ENCODE data around the gene TLE2. TPM values are rescaled to one million over a fixed set of nuclear protein-coding genes. Genes with fewer than 3 reads are reported as not detected.

The TLE2 gene
- total RNA-seq, 4 donors from 2014 or later = 31.4 to 70.0 (median 47.5) TPM

- Histone ChIP-seq H3K9me3 (no peaks in the 10 kb centered on the region), H3K4me1 (peaks cover 28 to 60% (median 46%) of the 10 kb centered on the region in 4 donors), H3K27ac (peak overlapping the region; percentile 70 to 87 (median 72)), H3K36me3 (peaks cover 0 to 25% (median 9%) of the 10 kb centered on the region in 4 donors), H3K27me3 (no peaks in the 10 kb centered on the region), H3K4me3 (no peak overlapping the region)
- intact Hi-C loops (cut with DNase I; ENCODE audit: low total_unique reads) = no loop called here
- in situ Hi-C loops (cut with MboI; ENCODE audit: low pct_ligation_motif_present in 1 of 4, low pct_unique_long_range_greater_than_20kb in 1 of 4, low sequenced_read_pairs in 3 of 4) = no loop called here
- no peak for TF ChIP-seq EP300 (IDR thresholded peaks at IDR 0.05; ENCODE audit: low read depth)
- TF ChIP-seq POLR2AphosphoS5 (IDR thresholded peaks at IDR 0.05) = no peak
- TF ChIP-seq POLR2A (IDR thresholded peaks at IDR 0.05) = no peak
- no peak for DNase-seq
- 61 to 100% methylated on average over 1 to 10 of the region's 10 CpGs for WGBS, 2 donors (ENCODE audit: low coverage in 1 of 2)
These were observed 27.5 kb upstream of the TLE2 start for GRCh38 chr19:3056417-3057088.

GRCh38 chr19:3055741-3056416, 26.8 kb upstream of the TLE2 start:
- Histone ChIP-seq H3K36me3 (peaks cover 0 to 25% (median 9%) of the 10 kb centered on the region in 4 donors), H3K4me1 (peaks cover 30 to 62% (median 45%) of the 10 kb centered on the region in 4 donors), H3K9me3 (no peaks in the 10 kb centered on the region), H3K27me3 (no peaks in the 10 kb centered on the region), H3K4me3 (no peak overlapping the region), H3K27ac (peak overlapping the region; percentile 70 to 87 (median 72))
- TF ChIP-seq POLR2AphosphoS5 (IDR thresholded peaks at IDR 0.05) (no peak), POLR2A (IDR thresholded peaks at IDR 0.05) (no peak), CTCF (IDR thresholded peaks at IDR 0.05) (no peak), EP300 (IDR thresholded peaks at IDR 0.05; ENCODE audit: low read depth) (no peak)
- in situ Hi-C loops (cut with MboI; ENCODE audit: low pct_ligation_motif_present in 1 of 4, low pct_unique_long_range_greater_than_20kb in 1 of 4, low sequenced_read_pairs in 3 of 4) (no loop called here), intact Hi-C loops (cut with DNase I; ENCODE audit: low total_unique reads) (no loop called here)
- peak; percentile 79 for DNase-seq
- WGBS, 2 donors (ENCODE audit: low coverage in 1 of 2) = 57% methylated on average over 28 of the region's 31 CpGs; no CpG with 5 or more reads in 1 of the 2 donors

GRCh38 chr19:3054972-3055740, 26.1 kb upstream of the TLE2 start:
- TF ChIP-seq POLR2AphosphoS5 (IDR thresholded peaks at IDR 0.05) (no peak), CTCF (IDR thresholded peaks at IDR 0.05) (no peak), POLR2A (IDR thresholded peaks at IDR 0.05) (no peak), EP300 (IDR thresholded peaks at IDR 0.05; ENCODE audit: low read depth) (no peak)
- in situ Hi-C loops (cut with MboI; ENCODE audit: low pct_ligation_motif_present in 1 of 4, low pct_unique_long_range_greater_than_20kb in 1 of 4, low sequenced_read_pairs in 3 of 4) = no loop called here
- Histone ChIP-seq H3K27ac (peak overlapping the region; percentile 30 to 87 (median 44)), H3K27me3 (no peaks in the 10 kb centered on the region), H3K4me3 (no peak overlapping the region), H3K9me3 (no peaks in the 10 kb centered on the region), H3K4me1 (peaks cover 25 to 58% (median 40%) of the 10 kb centered on the region in 4 donors), H3K36me3 (peaks cover 0 to 25% (median 9%) of the 10 kb centered on the region in 4 donors)
- intact Hi-C loops (cut with DNase I; ENCODE audit: low total_unique reads) = no loop called here
- DNase-seq = no peak
- 71% methylated on average over 20 of the region's 20 CpGs; no CpG with 5 or more reads in 1 of the 2 donors for WGBS, 2 donors (ENCODE audit: low coverage in 1 of 2)

- DNase-seq = no peak
- in situ Hi-C loops (cut with MboI; ENCODE audit: low pct_ligation_motif_present in 1 of 4, low pct_unique_long_range_greater_than_20kb in 1 of 4, low sequenced_read_pairs in 3 of 4) = no loop called here
- TF ChIP-seq CTCF (IDR thresholded peaks at IDR 0.05) = no peak
- TF ChIP-seq POLR2A (IDR thresholded peaks at IDR 0.05) = no peak
- no peak for TF ChIP-seq POLR2AphosphoS5 (IDR thresholded peaks at IDR 0.05)
- no peak for TF ChIP-seq EP300 (IDR thresholded peaks at IDR 0.05; ENCODE audit: low read depth)
- no peaks in the 10 kb centered on the region for H3K9me3 ChIP-seq
- intact Hi-C loops (cut with DNase I; ENCODE audit: low total_unique reads) = no loop called here
- H3K4me3 ChIP-seq = no peak overlapping the region
- no peaks in the 10 kb centered on the region for H3K27me3 ChIP-seq
- H3K4me1 ChIP-seq = peaks cover 25 to 51% (median 34%) of the 10 kb centered on the region in 4 donors
- WGBS, 2 donors (ENCODE audit: low coverage in 1 of 2) = 70% methylated on average over 4 of the region's 4 CpGs; no CpG with 5 or more reads in 1 of the 2 donors
- H3K27ac ChIP-seq = peak overlapping the region in 2 of 4 donors; percentile 14 to 87
- H3K36me3 ChIP-seq = peaks cover 0 to 21% (median 9%) of the 10 kb centered on the region in 4 donors
These were observed 25.3 kb upstream of the TLE2 start for GRCh38 chr19:3054265-3054971.

Measured in transverse colon (tissue), 4 donors.